NCI-H2107 treated with DMSO at 0.1 percent for 48 hours (cell line): ENCODE measurements around the gene HIVEP2.
A peak's percentile ranks its signal among the peaks of the same experiment; 100 is the strongest.

Experiments
- DNase-seq: peaks from one replicate; lab custom pipeline; 2025; ENCODE audit not compliant: unreplicated experiment; lab: John Stamatoyannopoulos, UW

The HIVEP2 gene

DNA sequence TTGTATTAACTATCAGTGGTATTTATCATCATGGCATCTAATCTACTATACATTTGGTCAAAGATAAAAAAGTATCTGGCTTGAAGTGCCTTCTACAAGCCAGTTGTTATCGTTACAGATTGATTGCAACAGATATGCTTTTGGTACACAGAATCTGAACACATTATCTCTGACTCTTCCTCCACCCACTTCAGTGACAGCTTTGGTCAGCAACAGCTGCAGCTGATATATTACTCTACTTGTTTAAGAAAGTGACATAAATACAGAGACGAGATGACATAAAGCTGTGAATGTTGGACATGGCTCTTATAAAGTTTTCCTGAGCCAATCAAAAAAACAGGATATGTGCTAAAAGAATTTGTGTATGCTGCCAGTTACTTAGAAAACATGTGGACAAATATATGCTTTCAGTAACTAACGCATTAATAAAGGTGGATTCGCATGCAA, 77.6 kb downstream of the HIVEP2 start:
- no peak for DNase-seq

DNA sequence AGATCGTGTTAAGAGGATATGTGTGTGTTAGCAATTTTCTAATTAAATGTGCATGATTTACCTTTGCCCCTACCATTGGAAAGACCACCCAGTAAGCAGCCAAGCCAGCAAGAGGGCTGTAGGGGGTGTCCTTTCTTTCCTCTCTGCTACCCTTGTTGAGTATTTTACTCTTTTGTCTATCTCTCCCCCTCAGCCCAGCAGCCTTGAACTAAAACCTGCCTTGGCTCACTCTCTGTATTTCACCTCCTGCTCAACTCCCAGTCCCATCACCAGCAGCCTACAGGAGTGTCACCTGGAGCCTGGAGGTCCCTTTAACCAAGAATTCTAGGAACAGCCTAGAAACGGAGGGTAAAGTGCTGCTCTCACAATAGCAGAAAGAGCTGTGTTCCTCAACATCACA, 81.0 kb downstream of the HIVEP2 start:
- DNase-seq, result no peak

DNA sequence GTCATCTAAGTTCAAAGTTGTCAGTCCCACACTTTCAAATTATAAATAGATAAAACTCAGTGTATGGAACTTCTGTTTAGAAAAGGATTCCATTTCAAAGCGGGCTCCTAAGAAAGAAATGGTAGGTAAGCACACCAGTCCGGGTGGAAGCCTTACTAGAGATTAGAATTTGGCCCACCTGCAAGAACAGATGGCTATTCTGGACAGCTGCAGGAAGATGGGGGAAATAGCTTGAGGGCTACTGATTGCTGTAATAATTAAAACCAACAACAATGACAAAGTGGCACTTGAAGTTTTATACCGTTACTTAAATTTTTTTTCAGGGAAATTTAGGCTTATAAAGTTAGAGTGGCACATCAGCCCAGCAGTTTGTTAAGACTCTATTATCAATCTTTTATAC, 83.3 kb downstream of the HIVEP2 start:
- no peak for DNase-seq

DNA sequence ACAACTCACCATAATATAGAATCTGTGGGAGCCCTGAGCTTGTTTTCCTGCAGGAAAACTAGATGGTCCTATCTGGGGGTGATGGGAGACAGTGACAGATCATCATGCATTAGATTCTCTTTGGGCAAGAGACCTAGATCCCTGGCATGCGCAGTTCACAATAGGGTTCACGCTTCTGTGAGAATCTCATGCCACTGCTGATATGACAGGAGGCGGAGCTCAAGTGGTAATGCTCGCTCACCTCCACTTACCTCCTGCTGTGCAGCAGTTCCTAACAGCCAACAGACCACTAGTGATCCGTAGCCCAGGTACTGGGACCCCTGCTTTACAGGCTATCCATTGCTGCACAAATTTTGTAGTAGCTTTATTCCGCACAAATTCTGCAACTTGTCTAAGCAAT, 84.5 kb downstream of the HIVEP2 start:
- no peak for DNase-seq

DNA sequence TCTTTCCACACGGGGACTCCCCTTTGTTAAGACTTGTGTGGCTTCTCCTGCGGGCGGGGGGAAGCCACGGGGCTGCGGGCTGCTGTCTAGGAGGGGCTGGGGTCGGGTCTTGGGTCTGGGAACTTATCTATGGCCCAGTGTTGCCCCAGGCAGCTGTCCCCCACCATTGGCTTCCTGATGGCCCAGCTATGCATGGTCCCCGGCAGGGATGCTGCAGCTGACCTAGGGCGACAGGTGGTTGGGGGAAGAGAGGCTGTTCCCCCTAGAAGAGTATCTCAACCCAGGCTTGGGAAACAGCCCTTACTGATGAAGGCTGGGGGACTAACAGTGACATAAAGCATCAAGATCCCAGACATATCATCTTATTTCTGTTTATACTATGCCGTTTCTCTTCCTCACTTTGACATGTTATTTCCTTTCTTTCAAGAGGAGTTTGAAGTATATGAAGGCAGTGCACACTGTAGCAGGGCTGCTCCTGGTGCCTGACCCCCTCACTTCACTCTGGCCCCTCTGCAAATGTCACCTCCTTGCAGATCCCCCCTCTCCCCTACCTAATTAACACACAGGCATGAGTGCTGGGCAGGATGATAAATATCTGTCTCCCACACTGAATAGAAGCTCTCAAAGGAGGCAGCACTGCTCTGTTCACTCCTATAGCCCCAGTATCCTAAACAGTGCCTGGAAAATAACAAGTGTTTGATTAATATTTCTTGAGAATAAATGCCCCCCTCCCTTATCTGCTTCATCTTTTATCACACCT, 87.0 kb downstream of the HIVEP2 start:
- no peak for DNase-seq

DNA sequence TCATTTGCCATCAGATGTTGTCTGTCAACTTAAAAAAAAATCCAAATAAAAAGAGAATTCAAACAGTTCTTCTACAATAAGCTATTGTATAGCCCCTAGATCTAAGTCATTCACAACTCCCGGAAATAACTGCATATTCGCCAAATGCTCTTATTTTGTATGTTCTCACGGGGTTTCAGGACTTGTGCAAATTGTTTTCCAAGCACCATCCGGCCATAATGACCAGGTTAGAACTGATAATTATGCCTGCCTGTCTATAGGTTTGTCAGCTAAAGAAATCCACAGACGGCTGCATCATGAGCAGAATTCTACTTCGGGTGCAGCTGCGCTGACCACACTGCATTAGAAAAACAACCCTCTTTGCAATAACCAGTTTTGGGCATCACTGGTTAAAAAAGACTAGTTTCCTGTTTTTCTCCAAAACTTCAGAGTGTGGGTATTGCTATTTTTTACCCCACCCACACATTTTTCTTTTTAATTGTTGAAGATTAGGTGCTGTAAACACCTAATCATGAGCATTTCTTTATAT, 87.7 kb downstream of the HIVEP2 start:
- DNase-seq, result no peak

DNA sequence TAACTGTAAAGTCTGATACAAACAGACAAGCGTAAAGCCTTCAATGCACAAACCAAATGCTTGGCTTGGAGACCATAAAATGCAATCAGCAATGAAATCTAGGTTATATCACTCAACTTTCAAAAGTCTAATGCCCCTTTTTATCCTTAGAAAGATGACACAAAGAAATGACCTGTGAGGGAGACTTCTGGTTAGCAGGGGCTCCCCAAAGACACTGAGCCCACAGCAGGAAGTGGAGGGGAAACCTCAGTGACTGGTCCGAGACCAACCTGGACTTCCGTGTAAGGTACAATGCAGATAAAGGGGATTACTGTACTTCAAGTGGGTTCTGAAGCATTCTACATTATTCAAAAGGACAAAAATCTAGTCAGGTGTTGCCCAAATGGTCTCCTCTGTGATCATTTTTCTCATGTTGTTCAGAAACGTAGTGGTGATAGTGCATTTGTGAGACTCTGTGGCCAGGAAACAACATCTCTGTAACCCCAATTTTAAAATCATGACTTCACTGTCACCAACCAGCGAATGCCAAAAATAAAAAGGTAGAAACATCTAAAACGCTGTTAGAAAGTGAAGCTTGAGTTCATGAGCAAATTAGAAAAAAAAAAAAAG, 88.2 kb downstream of the HIVEP2 start:
- no peak for DNase-seq

DNA sequence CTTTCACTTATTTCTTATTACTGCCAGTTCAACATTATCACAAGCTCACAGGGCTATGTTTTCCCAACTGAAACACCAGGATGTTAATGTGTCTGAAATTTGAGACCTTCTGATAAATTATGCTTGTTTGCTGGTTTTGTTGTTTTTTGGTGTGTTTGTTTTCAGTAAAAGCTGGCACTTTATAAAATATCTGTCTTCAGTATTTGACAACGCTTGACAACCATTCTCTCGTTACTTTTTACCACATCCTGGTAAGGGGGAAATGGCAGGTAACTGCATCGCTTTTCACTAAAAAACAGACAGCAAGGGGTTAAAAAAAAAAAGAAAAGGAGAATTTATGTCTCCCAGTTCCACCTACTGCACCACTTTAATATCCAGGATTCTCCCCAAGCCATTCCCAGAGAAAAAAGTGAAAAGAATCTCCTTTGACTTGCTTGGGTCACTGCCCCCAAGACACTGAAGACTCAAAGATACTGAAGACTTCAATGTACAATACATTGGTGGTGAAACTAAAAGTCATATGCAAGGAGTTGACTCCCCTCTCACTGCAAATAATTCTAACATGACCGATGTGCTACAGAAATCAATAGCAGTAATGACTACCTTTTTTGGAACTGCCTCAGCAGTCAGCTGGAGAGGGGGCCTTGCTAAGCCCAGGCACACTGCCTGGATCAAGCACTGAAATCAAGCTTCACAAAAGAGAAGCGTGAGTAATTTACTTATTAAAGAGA, 88.9 kb downstream of the HIVEP2 start:
- no peak for DNase-seq

DNA sequence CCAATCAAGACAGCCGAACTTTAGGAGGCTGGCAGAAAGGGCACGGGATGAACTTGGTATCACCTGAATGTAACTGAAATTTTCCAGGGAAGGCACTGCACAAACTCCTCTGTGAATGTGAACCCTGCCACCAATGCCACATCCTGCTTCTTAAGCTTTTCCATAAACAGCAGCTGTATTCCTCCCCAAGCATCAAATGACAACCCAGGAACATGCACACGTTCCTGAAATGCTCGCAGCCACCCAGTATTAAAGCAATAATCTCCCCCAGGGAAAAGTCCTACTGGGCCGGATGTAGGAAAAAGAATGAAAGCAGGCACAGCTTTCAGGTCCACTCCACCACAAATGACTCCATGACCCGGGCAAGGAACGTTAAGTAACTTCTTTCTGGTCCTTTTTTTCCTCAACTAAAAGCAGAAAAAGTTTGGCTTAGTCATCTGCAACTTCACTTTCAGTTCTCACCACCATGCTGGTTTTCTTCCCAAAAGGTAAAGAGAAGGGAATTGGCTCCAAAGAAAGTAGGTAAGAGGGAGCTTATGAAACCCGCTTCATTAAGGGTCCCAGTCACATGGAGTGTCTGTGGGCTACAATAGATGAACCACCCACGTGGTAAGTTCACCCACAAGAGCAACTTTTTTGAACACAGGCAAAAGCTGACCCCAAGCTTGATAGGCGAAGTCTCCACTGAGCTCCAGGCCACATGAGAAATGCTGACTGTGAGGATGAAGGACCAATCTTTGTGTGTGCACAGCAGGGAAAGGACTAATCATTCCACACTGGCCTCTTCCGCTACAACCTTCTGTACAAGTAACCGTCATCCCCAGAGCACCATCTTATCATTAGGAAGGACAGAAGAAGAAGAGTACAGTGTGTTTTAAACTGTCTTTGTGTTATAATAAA, 90.1 kb downstream of the HIVEP2 start:
- DNase-seq, result peak; percentile 75

DNA sequence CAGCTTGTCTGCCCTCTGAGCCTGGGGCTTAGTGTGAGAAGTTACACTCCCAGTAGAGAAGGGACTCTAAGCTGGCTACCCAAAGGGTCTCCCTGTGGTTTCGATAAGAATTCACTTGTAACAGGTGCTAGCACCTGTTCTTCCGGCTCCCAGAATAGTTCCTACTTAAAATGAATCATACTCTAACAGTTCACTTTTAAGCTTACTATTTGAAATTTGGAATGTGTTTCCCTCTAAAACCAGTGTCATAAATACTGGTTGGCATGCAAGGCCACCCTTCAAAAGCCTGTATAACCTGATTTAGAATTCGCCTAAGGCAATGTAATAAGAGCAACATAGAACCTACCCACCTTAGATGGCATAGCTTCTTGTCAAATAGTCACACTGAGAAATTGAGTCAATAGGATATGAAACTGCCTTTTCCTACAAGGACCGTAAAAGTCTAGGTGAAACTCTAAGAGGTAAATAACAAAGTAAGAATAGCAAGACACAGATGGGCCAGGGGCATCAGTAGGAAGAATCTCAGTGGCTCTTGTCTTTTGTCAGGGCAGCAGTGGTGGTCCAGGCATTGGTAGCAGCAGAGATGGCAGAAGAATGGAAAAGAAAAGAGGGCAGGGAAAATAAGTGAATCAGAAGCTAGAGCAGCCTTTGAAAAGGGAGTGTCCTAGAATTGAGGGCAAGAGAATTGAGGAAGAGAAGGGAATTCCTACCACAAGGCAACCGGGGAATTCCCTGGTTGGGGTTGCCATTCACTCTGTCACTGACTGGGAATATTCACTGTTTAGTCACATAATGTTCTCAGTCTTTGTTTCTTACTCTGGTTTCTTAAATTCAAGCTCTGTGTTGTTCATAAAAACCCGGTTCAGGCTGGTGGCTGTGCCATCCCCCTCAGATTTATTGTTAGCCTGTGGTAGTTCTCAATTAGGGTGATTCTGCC, 91.5 kb downstream of the HIVEP2 start:
- peak; percentile 7 for DNase-seq

DNA sequence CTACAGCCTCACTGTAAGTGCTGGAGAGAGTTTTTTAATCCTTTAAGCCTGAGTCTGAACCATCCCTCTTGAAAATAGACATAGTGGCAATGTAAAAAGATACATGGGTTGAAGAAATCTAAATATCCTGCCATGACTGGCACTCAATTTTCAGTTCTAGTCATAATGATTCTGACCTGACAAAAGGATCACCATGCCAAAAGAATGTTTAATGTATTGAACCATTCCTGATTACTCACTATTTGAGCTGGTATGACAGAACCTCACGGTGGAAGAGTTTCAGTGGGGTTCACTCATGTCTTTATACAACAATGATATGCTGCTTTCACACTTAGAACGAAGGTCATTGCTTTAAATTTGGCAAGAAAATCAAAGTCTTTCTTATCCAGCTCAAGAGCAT, 93.4 kb downstream of the HIVEP2 start:
- DNase-seq, result no peak

DNA sequence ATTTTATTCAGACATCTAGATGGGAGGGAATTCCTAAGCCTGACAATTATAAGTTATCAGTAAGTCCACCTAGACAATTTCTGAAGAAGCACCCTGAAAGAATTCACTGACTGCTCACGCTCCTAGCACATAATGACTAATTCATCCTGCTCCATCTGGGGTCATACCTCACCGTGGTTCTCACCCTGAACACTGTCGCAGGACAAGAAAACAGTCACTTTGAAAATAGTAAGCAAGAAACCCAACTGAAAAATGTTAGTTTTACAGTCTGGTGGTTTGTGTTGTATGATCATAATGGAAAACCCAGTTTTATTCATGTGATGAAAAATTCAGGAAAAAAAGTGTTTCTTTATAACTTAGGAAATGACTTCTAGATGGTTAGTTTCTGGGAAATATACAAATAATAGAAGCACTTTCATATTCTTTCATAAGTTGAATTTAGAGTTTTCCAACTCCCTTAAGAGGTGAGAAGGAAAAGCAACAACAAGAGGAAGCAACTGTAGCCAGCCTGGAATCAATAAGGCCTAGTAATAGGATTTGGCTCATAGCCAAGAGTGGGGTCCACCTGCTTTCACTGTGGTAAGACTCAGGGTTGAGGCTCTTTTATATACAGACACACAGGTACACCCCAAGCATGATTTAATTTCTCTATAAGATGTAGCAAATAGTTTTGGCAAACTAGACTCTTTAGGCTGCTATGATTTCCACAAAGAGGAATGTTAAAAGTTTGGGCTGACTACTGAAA, 94.1 kb downstream of the HIVEP2 start:
- DNase-seq, result peak; percentile 7

DNA sequence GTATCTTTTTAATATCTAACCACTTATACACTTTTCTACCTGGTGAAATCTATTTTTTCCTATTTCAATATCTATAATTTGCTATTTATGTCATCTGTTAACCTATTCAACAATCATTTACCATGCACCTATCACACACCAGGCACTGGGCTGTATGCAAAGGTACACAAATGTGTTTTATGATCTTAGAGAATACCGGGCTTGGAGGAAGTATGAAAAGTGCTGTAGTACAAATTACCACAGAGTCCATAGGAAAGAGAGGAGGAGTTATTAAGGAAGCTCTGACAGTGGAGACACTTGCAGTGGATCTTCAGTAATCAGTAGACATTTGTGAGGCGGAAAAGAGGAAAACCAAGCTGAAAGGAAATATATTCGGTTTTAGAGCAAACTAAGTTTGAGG, 96.0 kb downstream of the HIVEP2 start:
- no peak for DNase-seq

DNA sequence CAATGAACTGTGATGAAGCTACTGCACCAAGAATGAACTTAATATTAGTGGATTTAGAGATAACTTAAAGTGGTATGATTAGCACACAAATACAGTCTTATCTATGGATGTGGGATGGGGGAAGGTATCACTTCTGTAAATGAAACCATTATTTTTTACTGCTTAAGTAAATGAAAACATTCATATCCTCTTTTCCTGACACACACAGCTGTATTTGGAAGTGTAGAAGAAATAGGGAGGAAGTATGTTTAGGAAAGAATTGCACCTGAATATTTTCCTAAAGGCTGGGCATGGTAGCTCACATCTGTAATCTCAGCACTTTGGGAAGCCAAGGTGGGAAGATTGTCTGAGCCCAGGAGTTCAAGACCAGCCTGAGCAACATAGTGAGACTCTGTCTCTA, 96.8 kb downstream of the HIVEP2 start:
- no peak for DNase-seq

DNA sequence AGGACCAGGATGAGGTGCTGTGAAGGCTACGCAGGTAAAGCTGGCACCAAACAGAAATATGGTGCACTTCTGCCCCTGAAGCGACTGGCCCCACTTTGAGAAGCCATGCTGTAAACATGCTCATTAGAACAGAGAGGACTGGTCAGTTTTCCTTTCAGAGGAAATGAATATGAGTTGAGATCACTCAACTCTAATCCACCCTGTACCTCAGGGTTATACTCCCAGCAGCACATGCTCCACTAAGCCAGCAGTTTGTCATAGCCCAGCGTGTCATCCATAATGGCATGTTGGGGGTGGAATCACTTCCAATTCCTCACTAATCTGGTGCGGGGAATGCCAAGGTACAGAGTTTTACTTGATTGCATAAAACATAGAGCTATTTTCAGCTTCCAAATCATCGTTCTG, 98.1 kb downstream of the HIVEP2 start:
- DNase-seq, result no peak

DNA sequence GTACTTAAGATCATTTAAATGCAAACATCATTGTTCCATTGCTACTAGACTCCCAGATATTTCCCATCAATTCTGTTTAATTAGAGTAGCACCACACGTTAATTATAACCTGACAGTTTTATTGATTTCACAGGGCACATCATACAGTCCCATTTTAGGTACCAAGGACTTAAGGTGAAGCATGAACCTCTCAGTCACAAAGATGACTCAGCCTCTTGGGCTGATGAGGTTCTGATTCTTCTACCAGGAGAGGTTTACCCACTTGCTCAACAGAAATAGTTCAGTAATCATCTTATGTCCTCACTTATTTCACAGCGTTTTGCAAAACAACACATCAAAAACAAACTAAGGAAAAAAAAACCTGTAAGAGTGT, 98.5 kb downstream of the HIVEP2 start:
- DNase-seq, result no peak

DNA sequence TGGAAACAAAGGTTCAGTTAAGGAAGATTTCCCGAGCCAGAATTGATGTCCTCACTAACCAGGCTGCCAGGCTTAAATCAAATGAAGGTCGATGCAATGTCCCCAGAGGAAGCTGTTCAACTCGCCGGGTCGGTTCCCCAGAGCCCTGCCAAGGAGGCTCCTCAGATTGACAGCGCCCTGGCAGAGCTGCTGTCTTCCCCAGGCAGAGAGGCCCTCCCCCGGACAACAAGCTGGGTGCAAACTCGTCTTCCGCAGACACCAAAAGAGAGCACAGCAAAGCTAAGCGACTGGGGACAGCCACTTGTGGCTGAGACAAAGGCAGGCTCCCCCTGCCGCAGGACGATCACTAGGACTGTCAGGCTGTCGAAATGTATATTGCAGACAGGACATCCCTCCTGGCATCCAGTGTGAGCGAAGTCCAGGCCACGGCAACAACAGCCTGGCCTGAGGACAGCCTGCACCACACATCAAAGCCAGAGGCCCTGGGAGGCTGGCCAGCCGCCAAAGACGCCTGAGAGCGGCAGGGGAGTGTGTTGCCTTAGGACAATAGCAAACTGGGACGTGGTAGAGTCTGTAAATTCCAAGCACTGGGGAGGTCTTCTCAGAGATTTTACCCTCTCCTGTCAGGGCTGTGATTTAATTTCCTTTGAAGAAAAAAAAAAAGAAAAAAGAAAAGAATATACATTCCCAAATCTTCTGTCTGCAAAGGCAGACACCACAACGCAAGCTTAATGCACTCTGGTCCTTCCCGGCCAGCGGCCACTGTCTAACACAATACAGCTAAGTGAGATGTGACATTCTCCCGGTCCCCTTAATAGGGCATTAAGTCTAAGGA, 99.1 kb downstream of the HIVEP2 start:
- DNase-seq, result peak; percentile 69

DNA sequence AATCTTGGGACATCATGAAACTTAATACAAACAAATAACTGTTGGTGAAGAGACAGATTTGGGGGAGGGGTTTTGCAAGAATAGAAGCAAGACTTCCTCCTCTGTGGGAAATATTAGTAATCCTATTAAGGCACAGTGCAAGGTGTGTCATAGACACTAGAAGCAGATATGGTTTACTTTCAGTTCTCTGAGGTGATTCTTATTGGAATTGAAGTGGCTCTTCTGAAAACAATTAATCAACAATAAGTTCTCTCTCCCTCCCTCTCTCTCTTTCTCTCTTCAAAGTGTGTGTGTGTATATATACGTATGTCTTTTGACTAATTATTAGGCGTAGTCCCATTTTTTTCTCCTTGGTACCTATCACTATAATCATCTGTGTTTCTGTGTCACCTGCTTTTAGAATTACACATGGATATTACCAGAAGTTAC, 99.8 kb downstream of the HIVEP2 start:
- no peak for DNase-seq
